LoVo (cell line): ENCODE results near the gene HOXD4.

Experiments used
- DNase-seq: peaks from one replicate; pipeline ENCODE4 v3.0.0-alpha.2; 2016; ENCODE audit warnings: low spot score

The HOXD4 gene

DNA sequence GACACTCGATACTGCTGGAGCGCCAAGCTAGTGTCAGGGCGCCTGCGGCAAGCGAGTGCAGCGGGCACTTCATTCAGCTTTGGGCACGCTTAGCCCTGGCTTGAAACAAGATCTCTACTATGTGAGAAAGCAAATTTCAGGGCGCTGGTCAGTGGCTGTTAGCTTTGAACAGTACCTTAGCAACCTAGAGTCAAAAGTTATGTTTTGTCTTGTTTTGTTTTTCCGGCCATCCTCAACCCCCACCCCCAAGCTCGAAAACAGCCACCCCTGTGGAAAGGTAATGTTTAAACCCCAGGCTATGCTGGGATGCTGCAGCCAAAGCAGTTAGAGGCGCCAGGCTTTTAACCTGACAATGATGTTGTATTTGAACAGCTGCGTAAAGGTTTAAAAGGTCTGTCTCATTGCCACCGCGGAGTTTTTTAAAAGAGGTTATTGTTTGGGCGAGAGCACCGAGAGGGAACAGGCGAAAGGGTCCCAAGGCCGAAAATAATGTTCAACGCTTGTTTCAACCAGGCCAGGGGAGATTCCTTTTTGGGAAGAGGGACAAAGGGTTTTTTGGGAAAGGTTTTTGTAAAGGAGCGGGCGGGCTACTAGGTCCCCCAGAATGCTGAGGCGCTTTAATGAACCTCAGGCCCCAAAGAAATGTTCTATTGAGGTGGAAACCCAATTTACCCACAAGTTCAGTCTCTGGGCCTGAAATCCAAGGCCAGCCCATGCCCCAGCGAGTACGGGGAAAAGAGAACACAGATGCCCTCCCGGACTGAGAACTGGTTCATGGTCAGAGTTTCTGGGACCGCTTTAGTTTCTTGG is 37.0 kb upstream of the HOXD4 start:
- no peak for DNase-seq

DNA sequence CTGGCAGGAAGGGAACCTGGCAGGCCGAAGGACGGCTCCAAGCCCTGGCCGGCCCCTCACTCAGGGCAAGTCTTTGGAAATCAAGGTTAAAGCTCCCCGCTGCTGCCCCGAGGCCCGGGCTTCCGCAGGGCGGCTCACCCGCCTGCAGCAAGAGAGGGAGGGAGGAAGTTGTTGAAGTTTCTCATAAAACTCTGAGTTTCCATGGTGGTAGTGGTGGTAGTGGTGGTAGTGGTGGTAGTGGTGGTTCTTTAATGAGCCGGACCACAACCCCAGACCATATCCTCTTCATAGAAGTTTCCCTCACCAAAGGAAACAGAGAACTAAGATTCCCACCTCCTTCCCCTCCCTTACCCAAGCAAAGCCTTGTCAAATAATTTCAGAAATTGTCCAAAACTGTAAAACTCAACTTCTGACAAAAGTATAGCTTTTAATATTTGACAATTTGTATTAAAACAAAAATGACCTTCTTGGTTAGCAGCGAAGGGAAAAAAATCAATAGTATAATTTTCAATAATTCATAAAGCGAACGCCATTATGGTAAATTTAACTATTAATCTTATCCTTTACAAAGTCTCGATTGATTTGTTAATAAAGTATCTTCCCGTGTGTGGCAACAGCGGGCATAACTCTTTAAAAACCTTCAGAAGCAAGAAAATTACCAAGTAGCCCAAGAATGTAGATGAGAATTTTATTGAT is 36.3 kb upstream of the HOXD4 start:
- DNase-seq, result no peak

DNA sequence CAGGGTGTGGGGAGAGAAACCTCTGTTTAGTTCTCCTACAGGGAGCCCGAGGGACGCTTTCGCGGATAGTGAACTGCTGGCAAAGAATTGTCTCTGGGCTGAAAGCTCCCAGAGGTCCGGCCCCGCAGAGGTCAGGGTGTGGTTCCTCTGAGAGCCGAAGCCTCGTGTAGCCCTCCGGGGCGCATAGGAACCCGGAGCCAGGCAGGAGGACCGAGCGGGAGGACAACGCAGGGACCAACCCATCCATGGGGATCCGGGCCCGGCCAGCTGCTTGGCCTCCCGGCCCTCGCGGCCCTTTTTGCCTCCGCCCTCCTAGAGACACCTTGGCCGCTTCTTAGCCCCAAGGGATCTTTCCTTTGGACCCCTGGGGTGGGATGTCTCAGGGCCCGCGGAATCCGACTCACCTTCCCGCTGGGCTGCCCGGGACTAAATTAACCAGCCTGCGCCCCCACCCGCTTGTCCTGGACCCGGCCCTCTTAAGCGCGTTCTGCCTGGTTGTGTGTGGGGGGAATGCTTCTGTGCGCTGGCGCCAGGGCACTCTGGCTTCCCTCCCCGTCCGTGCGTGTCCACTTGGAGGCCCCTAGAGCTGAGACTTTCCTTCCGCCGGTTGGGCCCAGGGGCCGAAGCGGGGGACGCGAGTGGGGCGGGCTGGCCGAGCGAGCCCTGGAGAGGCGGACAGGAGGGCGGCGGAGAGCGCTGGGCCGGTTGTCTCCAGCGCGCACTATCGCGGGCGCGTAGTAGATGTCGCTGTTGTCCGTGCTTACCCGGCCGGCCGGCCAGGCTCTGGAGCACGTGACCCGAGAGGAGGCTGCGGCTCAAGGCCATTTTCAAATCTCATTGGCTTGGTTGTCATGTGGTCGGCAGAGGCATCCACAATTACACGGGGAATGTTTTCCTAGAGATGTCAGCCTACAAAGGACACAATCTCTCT is 35.2 kb upstream of the HOXD4 start, which contains the start of gene HOXD10:
HOXD10 (plus strand) TSS at position 896 of the 931 bp plus-strand sequence. CDS start 56 bp downstream, outside the sequence.
- DNase-seq, result no peak

DNA sequence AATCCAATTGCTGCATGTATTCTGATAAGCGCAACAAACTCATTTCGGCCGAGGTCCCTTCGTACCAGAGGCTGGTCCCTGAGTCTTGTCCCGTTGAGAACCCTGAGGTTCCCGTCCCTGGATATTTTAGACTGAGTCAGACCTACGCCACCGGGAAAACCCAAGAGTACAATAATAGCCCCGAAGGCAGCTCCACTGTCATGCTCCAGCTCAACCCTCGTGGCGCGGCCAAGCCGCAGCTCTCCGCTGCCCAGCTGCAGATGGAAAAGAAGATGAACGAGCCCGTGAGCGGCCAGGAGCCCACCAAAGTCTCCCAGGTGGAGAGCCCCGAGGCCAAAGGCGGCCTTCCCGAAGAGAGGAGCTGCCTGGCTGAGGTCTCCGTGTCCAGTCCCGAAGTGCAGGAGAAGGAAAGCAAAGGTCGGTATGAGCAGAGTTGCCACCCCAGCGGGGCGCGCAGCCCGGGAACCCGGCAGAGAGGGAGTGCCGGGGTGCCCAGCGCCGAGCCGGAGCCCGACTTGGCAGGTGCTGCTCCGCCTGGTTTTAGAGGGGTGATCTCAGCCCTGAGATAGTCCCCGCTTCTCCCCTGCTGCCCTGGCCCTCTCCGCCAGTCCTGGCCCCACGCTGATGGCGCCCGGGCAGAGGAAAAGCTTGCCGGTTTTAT is 34.1 kb upstream of the HOXD4 start:
- DNase-seq, result no peak

DNA sequence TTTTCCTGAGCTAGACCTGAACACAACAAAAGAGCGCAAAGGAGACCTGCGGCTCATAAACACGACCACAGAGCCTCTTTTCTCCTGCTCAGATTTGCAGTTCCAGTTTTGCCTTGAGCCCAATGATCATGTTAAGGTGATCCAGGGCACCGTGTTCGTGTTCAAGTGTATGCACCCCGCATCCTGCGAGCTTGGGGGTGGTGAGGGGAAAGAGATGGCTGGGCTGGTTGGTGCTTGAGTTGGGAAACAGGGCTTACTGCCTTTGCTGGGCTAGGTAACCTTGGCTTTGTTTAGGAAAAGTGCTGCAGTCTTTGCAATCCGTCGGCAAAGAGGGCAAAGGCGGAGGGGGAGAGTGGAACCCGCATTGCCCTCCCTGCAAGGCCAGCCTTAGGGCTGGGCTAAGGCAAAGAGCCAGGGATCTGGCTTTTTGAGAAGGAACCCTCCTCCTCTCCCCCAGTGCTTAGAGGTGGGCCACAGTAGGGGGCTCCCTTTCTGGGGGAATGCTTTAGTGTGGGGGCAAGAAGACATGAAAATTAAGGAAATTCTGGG is 33.5 kb upstream of the HOXD4 start:
- no peak for DNase-seq

DNA sequence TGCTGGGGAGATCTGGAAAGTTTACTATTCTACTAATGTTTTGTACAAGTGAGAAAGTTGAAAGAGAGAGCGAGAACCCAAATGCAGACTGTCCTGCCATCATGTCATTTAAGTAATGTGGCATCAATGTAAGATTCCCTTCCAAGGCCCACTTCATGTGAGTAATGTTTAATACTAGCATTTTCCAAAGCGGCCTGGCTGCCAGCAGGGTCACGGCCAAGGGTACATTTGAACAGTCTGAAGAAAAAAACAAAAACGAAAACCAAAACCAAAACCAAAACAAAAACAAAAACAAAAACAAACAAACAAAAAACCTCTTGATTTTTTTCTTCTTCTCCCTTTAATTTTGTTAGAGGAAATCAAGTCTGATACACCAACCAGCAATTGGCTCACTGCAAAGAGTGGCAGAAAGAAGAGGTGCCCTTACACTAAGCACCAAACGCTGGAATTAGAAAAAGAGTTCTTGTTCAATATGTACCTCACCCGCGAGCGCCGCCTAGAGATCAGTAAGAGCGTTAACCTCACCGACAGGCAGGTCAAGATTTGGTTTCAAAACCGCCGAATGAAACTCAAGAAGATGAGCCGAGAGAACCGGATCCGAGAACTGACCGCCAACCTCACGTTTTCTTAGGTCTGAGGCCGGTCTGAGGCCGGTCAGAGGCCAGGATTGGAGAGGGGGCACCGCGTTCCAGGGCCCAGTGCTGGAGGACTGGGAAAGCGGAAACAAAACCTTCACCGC is 32.6 kb upstream of the HOXD4 start:
- peak; percentile 67 for DNase-seq

DNA sequence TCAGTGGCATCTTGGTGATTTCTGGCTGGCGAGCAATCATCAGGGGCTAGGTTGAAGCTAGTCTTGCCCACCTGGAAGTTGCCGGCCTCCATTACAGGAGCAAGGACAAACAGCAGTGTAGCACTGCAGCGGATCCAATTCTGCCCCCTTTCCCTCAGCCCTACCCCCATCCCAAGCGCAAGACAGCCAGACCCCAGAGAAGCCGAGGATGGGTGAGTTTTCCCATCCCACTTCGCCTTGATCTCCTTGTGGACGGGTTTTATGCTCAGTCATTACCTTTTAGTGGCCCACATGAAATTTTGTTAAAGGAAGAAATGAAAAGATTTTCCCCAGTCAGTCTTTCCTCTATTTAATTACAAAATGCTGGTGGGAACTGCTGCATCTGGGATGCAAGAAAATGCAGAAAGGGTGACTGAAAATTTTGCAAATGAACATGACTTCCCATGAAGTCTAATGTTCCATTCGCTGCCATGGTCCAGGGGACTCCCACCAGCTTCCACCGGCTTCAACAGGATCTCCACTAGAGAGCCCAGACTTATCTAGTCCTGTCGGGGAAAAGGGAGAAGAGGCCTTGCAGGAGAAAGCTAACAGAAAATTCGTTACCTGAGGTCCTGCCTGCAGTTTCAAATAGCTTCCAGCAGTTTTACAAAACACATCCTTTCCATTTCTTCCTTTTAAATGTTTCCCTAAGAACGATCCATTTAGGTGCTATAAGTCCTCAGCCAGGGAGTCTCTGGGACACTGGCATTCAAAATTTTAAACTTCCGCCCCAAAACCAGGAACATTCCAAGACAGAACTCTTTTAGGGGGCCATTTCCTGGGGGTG is 30.8 kb upstream of the HOXD4 start:
- DNase-seq, result no peak

DNA sequence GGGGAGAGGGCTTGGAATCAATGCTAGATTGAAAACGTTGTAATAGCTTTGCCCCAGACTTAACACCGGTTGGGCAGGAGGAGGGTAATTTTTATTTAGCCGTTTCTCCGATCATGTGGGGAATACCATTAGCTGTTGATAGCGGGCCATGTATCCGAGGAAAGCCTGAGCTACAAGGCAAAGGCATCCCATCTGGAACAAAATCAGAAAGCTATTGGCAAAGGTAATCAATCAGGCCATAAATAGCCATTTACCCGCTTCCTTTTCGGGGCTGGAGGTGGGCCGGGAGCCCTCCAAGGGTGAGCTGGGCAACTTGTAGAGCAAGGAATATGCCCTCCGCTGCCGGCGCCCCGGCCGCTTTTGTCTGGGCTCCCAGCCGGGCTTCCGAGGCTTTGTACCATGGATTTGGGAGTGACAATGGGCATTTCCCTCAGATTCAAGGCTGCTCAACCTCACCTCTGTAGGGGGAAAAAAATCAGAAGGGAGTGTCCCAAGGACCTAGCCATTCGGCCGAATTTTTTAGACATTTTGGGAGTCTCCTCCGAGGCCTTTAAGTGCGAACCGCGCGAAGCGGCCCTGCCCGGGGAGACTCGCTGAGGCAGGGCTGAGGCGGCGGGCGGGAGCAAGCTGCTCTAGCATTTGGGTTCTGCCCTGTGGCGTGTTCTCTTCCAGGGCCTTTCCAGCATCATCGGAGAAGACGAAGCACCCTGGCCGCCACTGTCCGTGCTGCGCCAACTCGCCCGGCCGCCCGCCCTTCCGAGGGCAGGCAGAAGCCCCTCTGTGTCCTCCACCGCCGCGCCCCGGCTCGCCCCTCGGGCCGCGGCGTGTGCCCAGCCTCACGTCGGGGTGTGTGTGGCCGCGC is 29.9 kb upstream of the HOXD4 start:
- no peak for DNase-seq

DNA sequence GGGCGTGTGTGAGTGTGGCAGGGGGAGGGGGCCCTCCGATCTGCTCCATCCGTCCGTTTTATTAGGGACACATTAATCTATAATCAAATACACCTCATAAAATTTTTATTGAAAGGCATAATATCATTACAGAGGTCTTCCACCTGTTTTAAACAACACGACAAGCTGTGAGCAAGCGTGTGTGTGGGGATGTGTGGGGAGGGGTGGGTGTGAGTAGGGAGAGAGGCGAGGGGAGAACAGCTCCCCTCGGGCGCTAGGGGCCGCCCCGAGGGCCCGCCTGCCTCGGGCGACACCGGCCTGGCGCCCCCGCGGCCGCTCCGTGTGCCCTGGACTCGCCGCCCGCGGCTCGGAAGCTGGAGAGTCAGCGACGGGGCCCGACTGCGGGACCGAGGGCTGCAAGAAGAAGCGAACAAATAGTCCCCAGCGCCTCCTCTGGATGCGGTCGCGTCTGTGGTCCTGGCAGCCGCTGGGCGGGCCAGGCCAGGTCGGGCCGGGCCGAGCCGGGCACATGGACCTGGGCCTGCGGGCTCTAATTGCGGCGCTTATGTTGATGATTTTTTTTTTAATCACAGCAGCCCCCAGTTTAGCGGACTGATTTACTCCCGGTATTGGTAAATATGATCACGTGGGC is 29.2 kb upstream of the HOXD4 start:
- no peak for DNase-seq

DNA sequence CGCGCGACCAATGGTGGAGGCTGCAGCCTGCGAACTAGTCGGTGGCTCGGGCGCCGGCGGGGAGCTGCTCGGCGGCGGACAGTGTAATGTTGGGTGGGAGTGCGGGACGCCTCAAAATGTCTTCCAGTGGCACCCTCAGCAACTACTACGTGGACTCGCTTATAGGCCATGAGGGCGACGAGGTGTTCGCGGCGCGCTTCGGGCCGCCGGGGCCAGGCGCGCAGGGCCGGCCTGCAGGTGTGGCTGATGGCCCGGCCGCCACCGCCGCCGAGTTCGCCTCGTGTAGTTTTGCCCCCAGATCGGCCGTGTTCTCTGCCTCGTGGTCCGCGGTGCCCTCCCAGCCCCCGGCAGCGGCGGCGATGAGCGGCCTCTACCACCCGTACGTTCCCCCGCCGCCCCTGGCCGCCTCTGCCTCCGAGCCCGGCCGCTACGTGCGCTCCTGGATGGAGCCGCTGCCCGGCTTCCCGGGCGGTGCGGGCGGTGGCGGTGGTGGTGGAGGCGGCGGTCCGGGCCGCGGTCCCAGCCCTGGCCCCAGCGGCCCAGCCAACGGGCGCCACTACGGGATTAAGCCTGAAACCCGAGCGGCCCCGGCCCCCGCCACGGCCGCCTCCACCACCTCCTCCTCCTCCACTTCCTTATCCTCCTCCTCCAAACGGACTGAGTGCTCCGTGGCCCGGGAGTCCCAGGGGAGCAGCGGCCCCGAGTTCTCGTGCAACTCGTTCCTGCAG is 28.5 kb upstream of the HOXD4 start, which contains the start of gene HOXD9:
HOXD9 (plus strand) TSS at position 37 of the 728 bp plus-strand sequence; CDS start at position 87, 50 bp downstream.
- DNase-seq, result no peak

DNA sequence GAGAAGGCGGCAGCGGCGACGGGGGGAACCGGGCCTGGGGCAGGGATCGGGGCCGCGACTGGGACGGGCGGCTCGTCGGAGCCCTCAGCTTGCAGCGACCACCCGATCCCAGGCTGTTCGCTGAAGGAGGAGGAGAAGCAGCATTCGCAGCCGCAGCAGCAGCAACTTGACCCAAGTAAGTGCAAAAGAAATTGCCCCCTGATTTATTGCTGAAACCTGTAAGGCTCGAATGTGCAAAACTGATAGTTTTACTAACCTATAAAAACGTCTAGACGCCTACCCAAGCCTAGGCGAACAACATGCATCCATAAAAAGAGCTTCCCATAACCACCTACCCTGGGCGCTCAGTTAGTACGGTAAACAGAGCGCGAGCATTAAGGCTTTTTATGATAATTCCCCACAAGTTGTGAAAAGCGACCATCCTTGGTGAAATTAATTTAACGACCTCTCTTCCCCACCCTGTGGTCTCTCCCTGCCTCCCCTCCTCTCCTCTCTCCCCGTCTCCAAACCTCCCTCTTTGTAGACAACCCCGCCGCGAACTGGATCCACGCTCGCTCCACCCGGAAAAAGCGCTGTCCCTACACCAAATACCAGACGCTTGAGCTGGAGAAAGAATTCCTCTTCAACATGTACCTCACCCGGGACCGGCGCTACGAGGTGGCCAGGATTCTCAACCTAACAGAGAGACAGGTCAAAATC is 27.8 kb upstream of the HOXD4 start:
- DNase-seq, result no peak

DNA sequence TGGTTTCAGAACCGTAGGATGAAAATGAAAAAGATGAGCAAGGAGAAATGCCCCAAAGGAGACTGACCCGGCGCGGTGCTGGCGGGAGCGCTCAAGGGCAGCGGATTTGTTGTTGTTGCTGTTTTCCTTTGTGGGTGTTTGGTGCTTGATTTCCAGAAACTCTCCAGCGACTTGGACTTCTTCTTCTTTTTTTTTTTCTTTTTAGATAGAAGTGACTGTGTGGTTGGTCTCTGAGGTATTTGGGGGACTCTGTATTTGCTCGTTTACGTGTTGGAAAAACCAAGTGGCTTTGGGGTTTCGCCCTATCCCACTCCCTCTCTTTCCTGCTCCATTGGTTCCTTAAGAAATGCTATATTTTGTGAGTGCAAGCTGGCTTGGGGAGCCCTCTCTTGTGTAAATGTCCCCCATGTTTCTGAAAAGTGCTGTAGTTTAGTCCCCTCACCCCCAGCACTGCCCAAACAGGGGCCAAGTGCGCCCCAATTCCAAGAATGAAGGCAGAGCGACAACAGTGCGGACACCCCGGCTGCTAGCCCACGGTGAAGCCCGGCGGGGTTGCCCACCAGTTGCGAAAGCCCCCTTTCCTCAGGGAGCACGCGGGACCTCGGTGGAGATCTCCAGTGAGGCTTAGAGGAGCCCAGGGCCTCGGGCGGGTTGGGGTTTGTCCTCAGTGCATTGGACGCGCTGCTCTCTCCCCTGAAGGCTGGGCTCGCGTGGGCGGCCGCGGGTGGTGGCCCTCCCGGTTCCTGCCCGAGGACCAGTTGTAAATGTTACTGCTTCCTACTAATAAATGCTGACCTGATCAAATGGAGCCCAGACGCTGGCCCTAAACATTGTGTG is 27.0 kb upstream of the HOXD4 start:
- no peak for DNase-seq

DNA sequence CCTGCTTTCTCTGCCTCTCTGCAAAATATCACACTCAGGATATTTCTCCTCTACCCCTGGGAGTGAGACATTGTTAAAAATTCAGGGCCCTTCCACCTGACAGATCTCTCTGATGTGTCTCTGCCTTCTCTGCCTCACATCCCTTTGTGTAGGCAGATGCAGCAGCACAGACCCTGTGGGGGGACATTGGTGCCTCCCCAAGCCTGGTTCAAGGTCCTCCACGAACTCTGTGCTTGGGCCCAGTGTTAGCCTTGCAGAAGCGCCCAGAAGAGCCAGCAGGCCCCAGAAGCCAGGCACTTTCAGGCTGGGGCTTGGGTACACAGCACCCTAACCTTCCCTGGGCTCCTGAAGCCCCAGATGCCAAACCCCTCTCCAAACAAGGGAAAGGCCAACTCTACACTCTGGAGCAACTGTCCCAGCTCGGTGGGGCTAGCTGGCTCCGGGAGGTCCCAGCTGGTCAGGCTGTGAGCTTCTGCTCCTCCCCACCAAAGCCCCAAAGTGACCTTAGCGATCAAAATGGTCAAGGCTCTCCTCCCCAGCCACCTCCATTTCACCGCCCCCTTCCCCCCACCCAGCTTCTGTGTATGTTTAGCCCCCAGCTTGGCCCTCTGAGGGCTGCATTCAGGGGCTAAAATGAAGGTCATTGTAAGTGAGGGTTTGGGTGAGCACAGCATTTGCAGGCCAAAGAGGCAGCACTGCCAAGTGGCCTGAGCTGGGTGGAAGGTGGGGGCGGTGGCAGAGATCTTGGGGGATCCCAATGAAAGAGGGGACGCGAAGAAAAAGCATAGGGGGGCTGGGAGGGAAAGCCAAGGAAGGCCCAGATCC is 26.2 kb upstream of the HOXD4 start:
- DNase-seq, result no peak

DNA sequence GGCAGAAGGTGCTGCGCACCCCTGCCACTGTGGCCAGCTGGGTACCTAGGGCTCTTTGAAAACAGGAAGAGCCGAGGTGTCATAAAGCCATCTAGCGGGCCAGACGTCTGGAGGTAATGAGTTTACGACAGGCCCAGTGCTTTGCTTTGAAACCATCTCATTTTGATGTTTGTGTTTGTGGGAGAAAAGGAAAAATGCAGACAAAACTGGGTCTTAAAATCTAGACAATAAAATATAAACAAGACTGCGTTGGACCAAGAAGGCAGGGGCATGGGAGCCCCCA is 25.6 kb upstream of the HOXD4 start:
- DNase-seq, result no peak
